Measurements from ENCODE around the gene MAFG. TPM values are rescaled to one million over a fixed set of nuclear protein-coding genes. Genes with fewer than 3 reads are reported as not detected.

Gene MAFG
- total and polyA plus RNA-seq, 2 of the 13 experiments (the other 11 are each of a cell fraction or from before 2014, with no cell fraction given), result 14.5 to 20.0 TPM

- no peak for TF ChIP-seq ZNF841 (CRISPR knock-in tag; IDR thresholded peaks at IDR 0.05; ENCODE audit: borderline replicate concordance)
- peak; percentile 73 for TF ChIP-seq RXRA (CRISPR knock-in tag; IDR thresholded peaks at IDR 0.05)
- no peak for TF ChIP-seq ZKSCAN5 (CRISPR knock-in tag; IDR thresholded peaks at IDR 0.05)
- TF ChIP-seq ELF3 (CRISPR knock-in tag; IDR thresholded peaks at IDR 0.05), result peak; percentile 90
- peak; percentile 59; the same call in 1 of the 2 replicates for TF ChIP-seq POGZ (CRISPR knock-in tag; IDR thresholded peaks at IDR 0.05)
- TF ChIP-seq ETV6 (CRISPR knock-in tag; conservative IDR thresholded peaks at IDR 0.05), result no peak; the same call in 1 of the 2 replicates
- peak; percentile 82; the same call in 1 of the 2 replicates for TF ChIP-seq SRF (IDR thresholded peaks at IDR 0.05; ENCODE audit: low read depth, low read length)
- no peak for TF ChIP-seq ELK4 (CRISPR knock-in tag; IDR thresholded peaks at IDR 0.05; ENCODE audit: borderline replicate concordance)
- no peak for TF ChIP-seq SMAD3 (CRISPR knock-in tag; IDR thresholded peaks at IDR 0.05)
- TF ChIP-seq ZNF33B (CRISPR knock-in tag; IDR thresholded peaks at IDR 0.05), result peak; percentile 94
- peak; percentile 58; the same call in 1 of the 2 replicates for TF ChIP-seq ATF3 (CRISPR knock-in tag; IDR thresholded peaks at IDR 0.05)
- no peak for TF ChIP-seq ZNF224 (CRISPR knock-in tag; IDR thresholded peaks at IDR 0.05)
- TF ChIP-seq REL (CRISPR knock-in tag; conservative IDR thresholded peaks at IDR 0.05), result no peak
- peak; percentile 69; the same call in 1 of the 2 replicates for TF ChIP-seq ZNF574 (CRISPR knock-in tag; IDR thresholded peaks at IDR 0.05)
- peak; percentile 51; the same call in 1 of the 2 replicates for TF ChIP-seq SNAPC4 (CRISPR knock-in tag; IDR thresholded peaks at IDR 0.05)
- no peak for TF ChIP-seq ZBTB7A (CRISPR knock-in tag; IDR thresholded peaks at IDR 0.05)
- no peak for TF ChIP-seq ZBTB39 (CRISPR knock-in tag; IDR thresholded peaks at IDR 0.05)
- TF ChIP-seq KMT2B (CRISPR knock-in tag; IDR thresholded peaks at IDR 0.05), result no peak
Observed at GRCh38 chr17:81926451-81927151, 934 bp downstream of the MAFG start (continued).

Measured in HepG2 (cell line).